Retinal pigment epithelial cell (primary cell): ENCODE data around the gene PHKG2.

ENCODE experiments used
- DNase-seq: peaks from one replicate; pipeline ENCODE4 v3.0.0-alpha.2; 2010; ENCODE audit warnings: low read depth
- H3K4me3 ChIP-seq: 2 replicates; pipeline ENCODE4 v1.5.1; 2011; ENCODE audit warnings: mild to moderate bottlenecking, low read length, control low read depth, moderate library complexity
- CTCF ChIP-seq: conservative IDR thresholded peaks from 2 replicates; pipeline ENCODE4 v1.5.1; 2011; ENCODE audit warnings: low read depth, low read length, control low read depth, inconsistent platforms

Gene PHKG2

GRCh38 chr16:30768583-30769181 lies 20.5 kb downstream of the PHKG2 start:
- DNase-seq: no peak
- no peak overlapping the region for H3K4me3 ChIP-seq
- TF ChIP-seq CTCF: no peak

- no peak for TF ChIP-seq CTCF
- DNase-seq: no peak
These were observed 21.3 kb downstream of the PHKG2 start for GRCh38 chr16:30769379-30770089.

GRCh38 chr16:30771726-30772125 lies 23.5 kb downstream of the PHKG2 start:
- TF ChIP-seq CTCF: no peak
- H3K4me3 ChIP-seq: no peak overlapping the region
- DNase-seq: no peak

More at GRCh38 chr16:30769379-30770089, 21.3 kb downstream of the PHKG2 start:
- no peak overlapping the region for H3K4me3 ChIP-seq

GRCh38 chr16:30773826-30774225 lies 25.6 kb downstream of the PHKG2 start:
- no peak overlapping the region for H3K4me3 ChIP-seq
- TF ChIP-seq CTCF: no peak
- DNase-seq: no peak

- no peak for DNase-seq
- no peak for TF ChIP-seq CTCF
- no peak overlapping the region for H3K4me3 ChIP-seq
These were observed 26.3 kb downstream of the PHKG2 start for GRCh38 chr16:30774367-30775130.

GRCh38 chr16:30775131-30775391 lies 26.8 kb downstream of the PHKG2 start:
- no peak for TF ChIP-seq CTCF
- no peak for DNase-seq

More at GRCh38 chr16:30775131-30775391, 26.8 kb downstream of the PHKG2 start:
- peak overlapping the region; percentile 69 for H3K4me3 ChIP-seq
